ENCODE data around the gene TMEM52B.

Gene TMEM52B

DNA sequence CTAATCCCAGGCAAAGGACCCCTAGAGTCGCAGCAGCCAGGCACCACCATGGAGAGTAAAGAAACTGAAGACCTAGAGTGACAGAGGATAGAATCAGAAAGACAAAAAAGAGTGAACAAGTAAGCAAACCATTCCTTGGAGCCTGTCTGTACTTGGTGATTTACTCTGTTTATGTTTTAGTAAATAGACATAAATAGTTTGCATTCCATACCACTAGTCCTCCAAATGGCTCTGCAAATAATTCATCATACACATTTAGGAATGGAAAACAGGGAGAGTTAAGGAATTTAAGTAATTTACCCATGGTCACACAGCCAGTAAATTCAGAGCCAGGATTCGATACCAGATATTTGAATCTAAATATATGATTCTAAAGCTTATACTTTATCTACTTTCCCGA lies 9.7 kb upstream of the TMEM52B start:
- Histone ChIP-seq H3K9me3 (ENCODE audit: control insufficient read depth, low read length) (no peaks in the 10 kb centered on the region), H3K4me2 (ENCODE audit: low read length) (no peak overlapping the region), H3K4me3 (ENCODE audit: low read depth, low read length) (no peak overlapping the region), H3K27ac (no peak overlapping the region), H3K27me3 (ENCODE audit: control insufficient read depth, insufficient read depth, low read length) (no peaks in the 10 kb centered on the region), H3K79me2 (no peaks in the 10 kb centered on the region), H3K9ac (no peak overlapping the region), H3K36me3 (ENCODE audit: control insufficient read depth, insufficient read depth, low read length) (no peaks in the 10 kb centered on the region), H3K4me1 (no peaks in the 10 kb centered on the region), H2AFZ (no peak overlapping the region)
- TF ChIP-seq, protein P1, sequence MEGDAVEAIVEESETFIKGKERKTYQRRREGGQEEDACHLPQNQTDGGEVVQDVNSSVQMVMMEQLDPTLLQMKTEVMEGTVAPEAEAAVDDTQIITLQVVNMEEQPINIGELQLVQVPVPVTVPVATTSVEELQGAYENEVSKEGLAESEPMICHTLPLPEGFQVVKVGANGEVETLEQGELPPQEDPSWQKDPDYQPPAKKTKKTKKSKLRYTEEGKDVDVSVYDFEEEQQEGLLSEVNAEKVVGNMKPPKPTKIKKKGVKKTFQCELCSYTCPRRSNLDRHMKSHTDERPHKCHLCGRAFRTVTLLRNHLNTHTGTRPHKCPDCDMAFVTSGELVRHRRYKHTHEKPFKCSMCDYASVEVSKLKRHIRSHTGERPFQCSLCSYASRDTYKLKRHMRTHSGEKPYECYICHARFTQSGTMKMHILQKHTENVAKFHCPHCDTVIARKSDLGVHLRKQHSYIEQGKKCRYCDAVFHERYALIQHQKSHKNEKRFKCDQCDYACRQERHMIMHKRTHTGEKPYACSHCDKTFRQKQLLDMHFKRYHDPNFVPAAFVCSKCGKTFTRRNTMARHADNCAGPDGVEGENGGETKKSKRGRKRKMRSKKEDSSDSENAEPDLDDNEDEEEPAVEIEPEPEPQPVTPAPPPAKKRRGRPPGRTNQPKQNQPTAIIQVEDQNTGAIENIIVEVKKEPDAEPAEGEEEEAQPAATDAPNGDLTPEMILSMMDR (IDR thresholded peaks at IDR 0.05), result no peak

DNA sequence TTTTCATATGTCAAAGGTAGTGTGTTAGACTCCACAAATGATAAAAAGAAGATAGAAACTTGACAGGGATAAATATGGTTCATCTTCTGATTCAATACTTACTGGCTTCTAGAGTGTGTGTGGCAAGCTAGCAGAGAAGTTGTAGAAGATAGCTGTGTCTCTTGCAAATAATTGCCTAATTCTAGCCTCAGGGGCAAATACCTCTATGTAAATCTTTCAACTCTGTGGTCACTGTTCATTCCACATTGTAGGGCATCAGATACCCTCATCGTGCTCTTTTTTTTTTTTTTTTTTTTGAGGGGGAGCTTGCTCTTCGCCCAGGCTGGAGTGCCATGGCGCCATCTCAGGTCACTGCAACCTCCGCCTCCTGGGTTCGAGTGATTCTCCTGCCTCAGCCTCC lies 8.6 kb upstream of the TMEM52B start:
- H3K4me1 ChIP-seq, result no peaks in the 10 kb centered on the region
- no peak overlapping the region for H3K9ac ChIP-seq
- H3K79me2 ChIP-seq, result no peaks in the 10 kb centered on the region
- no peak overlapping the region for H3K4me3 ChIP-seq (ENCODE audit: low read depth, low read length)
- H2AFZ ChIP-seq, result no peak overlapping the region
- no peak overlapping the region for H3K4me2 ChIP-seq (ENCODE audit: low read length)
- H3K27me3 ChIP-seq (ENCODE audit: control insufficient read depth, insufficient read depth, low read length), result no peaks in the 10 kb centered on the region
- H3K9me3 ChIP-seq (ENCODE audit: control insufficient read depth, low read length), result no peaks in the 10 kb centered on the region
- TF ChIP-seq, protein P1 (IDR thresholded peaks at IDR 0.05), result no peak
- H3K27ac ChIP-seq, result no peak overlapping the region
- H3K36me3 ChIP-seq (ENCODE audit: control insufficient read depth, insufficient read depth, low read length), result no peaks in the 10 kb centered on the region

GRCh38 chr12:10171973-10172728 lies 6.7 kb upstream of the TMEM52B start, which contains the start of gene OLR1:
Gene OLR1, minus strand, starts transcription at chr12:10172132. Its CDS starts 55 bp downstream, at chr12:10172077.
- no peak within 1 kb of the TSS for H3K4me3 ChIP-seq (ENCODE audit: low read depth, low read length)

DNA sequence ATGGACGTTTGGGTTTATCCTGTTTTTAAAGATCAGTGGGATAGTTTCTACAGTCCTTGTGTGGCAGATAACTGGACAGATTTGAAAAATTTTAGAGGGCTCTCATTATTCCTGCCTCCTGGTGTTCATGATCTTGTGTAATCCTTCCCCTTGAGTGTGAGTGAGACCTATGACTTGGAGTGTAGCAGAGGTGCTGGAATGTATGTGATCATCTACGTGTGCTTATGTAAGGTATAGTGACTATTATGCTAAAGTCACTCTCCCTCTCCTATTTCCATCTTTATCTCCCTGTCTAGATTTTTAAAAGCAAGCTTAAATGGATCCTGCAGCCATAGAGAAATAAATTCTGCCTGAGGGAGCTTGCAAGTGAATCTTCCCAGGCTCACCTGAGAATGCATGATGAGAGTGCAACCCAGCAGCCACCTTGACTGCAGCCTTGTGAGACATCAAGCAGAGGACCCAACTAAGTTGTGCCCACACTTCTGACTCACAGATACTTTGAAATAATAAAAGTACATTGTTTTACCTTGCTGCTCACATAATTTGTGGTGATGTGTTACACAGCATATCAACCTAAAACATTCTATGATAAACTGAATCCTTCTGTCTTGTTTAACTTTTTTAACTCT lies 3.7 kb upstream of the TMEM52B start:
- H3K4me2 ChIP-seq (ENCODE audit: low read length), result no peak overlapping the region
- H3K9me3 ChIP-seq (ENCODE audit: control insufficient read depth, low read length), result no peaks in the 10 kb centered on the region
- TF ChIP-seq, protein P1 (IDR thresholded peaks at IDR 0.05), result no peak
- H3K4me3 ChIP-seq (ENCODE audit: low read depth, low read length), result no peak overlapping the region
- no peaks in the 10 kb centered on the region for H3K4me1 ChIP-seq
- no peaks in the 10 kb centered on the region for H3K79me2 ChIP-seq
- H3K27ac ChIP-seq, result no peak overlapping the region
- no peaks in the 10 kb centered on the region for H3K36me3 ChIP-seq (ENCODE audit: control insufficient read depth, insufficient read depth, low read length)
- no peaks in the 10 kb centered on the region for H3K27me3 ChIP-seq (ENCODE audit: control insufficient read depth, insufficient read depth, low read length)
- H3K9ac ChIP-seq, result no peak overlapping the region
- H2AFZ ChIP-seq, result no peak overlapping the region

More at GRCh38 chr12:10171973-10172728, 6.7 kb upstream of the TMEM52B start, which contains the start of gene OLR1:
- H3K27ac ChIP-seq, result no peak within 1 kb of the TSS
- TF ChIP-seq, protein P1 (IDR thresholded peaks at IDR 0.05), result no peak
- no peaks in the 10 kb centered on the region for H3K9me3 ChIP-seq (ENCODE audit: control insufficient read depth, low read length)
- no peaks in the 10 kb centered on the region for H3K27me3 ChIP-seq (ENCODE audit: control insufficient read depth, insufficient read depth, low read length)
- no peak within 1 kb of the TSS for H3K9ac ChIP-seq
- no peaks in the 10 kb centered on the region for H3K36me3 ChIP-seq (ENCODE audit: control insufficient read depth, insufficient read depth, low read length)
- H3K4me1 ChIP-seq, result no peaks in the 10 kb centered on the region
- H3K79me2 ChIP-seq, result no peaks in the 10 kb centered on the region
- no peak within 1 kb of the TSS for H3K4me2 ChIP-seq (ENCODE audit: low read length)
- no peak within 1 kb of the TSS for H2AFZ ChIP-seq
